HEK293 (cell line): ENCODE results near the gene GOLGA8T.
A peak's percentile ranks its signal among the peaks of the same experiment; 100 is the strongest.
"Not testable (repeated sequence)": the region's sequence is repeated elsewhere in the genome, so short reads cannot be mapped to it uniquely, and the experiment has no call there.

ENCODE experiments used
- CTCF ChIA-PET: fragments of 350-600 bp; formaldehyde crosslinking; extraction: SDS; loops from one replicate; lab custom pipeline; 2021; ENCODE audit warnings: antibody characterized with exemption; lab: Yijun Ruan, JAX
- POLR2A ChIA-PET: fragments of 300-600 bp; formaldehyde crosslinking; extraction: SDS; loops from one replicate; lab custom pipeline; 2020; ENCODE audit warnings: antibody characterized with exemption, inconsistent platforms; lab: Yijun Ruan, JAX
- H3K27ac ChIP-seq: fragments of 200-500 bp; sonication (Bioruptor generic); 2 replicates; pipeline ENCODE4 v1.5.1; 2014; ENCODE audit warnings: low read depth, low read length, control low read depth, inconsistent platforms; ENCODE audit errors: extremely low read depth
- H3K36me3 ChIP-seq, 2 experiments: fragments of 200-500 bp in 1 of 2; sonication (Bioruptor generic) in 1 of 2; 1 replicate in 1 of 2; 2 replicates in 1 of 2; pipeline ENCODE4 v1.5.1; 2014 to 2017; ENCODE audit warnings: inconsistent platforms in 2 of 2, low read length in 2 of 2; ENCODE audit not compliant: control insufficient read depth in 2 of 2, insufficient read depth in 1 of 2
- H3K4me1 ChIP-seq: fragments of 200-500 bp; sonication (Bioruptor generic); 2 replicates; pipeline ENCODE4 v1.5.1; 2014; ENCODE audit warnings: mild to moderate bottlenecking, low read length, inconsistent platforms; ENCODE audit not compliant: control insufficient read depth, insufficient read depth
- H3K4me3 ChIP-seq: 2 replicates; pipeline ENCODE4 v1.5.1; 2011; ENCODE audit warnings: low read depth, mild to moderate bottlenecking, control low read depth, low read length, moderate library complexity
- H3K9me3 ChIP-seq: fragments of 200-500 bp; sonication (Bioruptor generic); 2 replicates; pipeline ENCODE4 v1.5.1; 2014; ENCODE audit warnings: low read depth, low read length, inconsistent platforms; ENCODE audit not compliant: control insufficient read depth, insufficient read depth
- ZBTB26 ChIP-seq: fragments of 450-650 bp; formaldehyde crosslinking; optimal IDR thresholded peaks from 2 replicates; pipeline ENCODE3; 2016; ENCODE audit warnings: missing biosample characterization, mild to moderate bottlenecking, missing genetic modification characterization

Gene GOLGA8T

GRCh38 chr15:30134751-30135150, at the start of gene GOLGA8T:
GOLGA8T (plus strand) TSS chr15:30135051; CDS start chr15:30135149, 98 bp downstream.
- H3K4me1 ChIP-seq, H3K4me3 ChIP-seq, H3K9me3 ChIP-seq, POLR2A ChIA-PET, H3K36me3 ChIP-seq, CTCF ChIA-PET, H3K27ac ChIP-seq: not testable (repeated sequence)

GRCh38 chr15:30097827-30098226, 37.0 kb upstream of the GOLGA8T start:
- H3K36me3 ChIP-seq, H3K4me1 ChIP-seq, H3K4me3 ChIP-seq, H3K9me3 ChIP-seq, CTCF ChIA-PET, POLR2A ChIA-PET, H3K27ac ChIP-seq: not testable (repeated sequence)

GRCh38 chr15:30102890-30103289, 32.0 kb upstream of the GOLGA8T start:
- H3K9me3 ChIP-seq = not testable (repeated sequence)

GRCh38 chr15:30103941-30104507, 30.8 kb upstream of the GOLGA8T start:
- H3K4me3 ChIP-seq = peak overlapping the region; percentile 43
- POLR2A ChIA-PET, H3K36me3 ChIP-seq, H3K4me1 ChIP-seq, H3K9me3 ChIP-seq, H3K27ac ChIP-seq, CTCF ChIA-PET: not testable (repeated sequence)
- TF ChIP-seq ZBTB26 (tag by site-specific recombination) = peak; percentile 12

More at GRCh38 chr15:30102890-30103289, 32.0 kb upstream of the GOLGA8T start:
- H3K4me3 ChIP-seq, POLR2A ChIA-PET, H3K27ac ChIP-seq, CTCF ChIA-PET, H3K4me1 ChIP-seq, H3K36me3 ChIP-seq: not testable (repeated sequence)

- POLR2A ChIA-PET, CTCF ChIA-PET, H3K36me3 ChIP-seq: not testable (repeated sequence)
Measured at GRCh38 chr15:30110591-30110990, 24.3 kb upstream of the GOLGA8T start.

GRCh38 chr15:30130066-30130465, 4.8 kb upstream of the GOLGA8T start:
- H3K4me1 ChIP-seq, H3K4me3 ChIP-seq, H3K36me3 ChIP-seq, H3K27ac ChIP-seq, CTCF ChIA-PET, POLR2A ChIA-PET, H3K9me3 ChIP-seq: not testable (repeated sequence)

More at GRCh38 chr15:30110591-30110990, 24.3 kb upstream of the GOLGA8T start:
- not testable (repeated sequence) for H3K4me1 ChIP-seq, H3K4me3 ChIP-seq, H3K27ac ChIP-seq, H3K9me3 ChIP-seq

GRCh38 chr15:30143246-30143645, 8.4 kb downstream of the GOLGA8T start:
- H3K27ac ChIP-seq, H3K4me1 ChIP-seq, POLR2A ChIA-PET, CTCF ChIA-PET, H3K4me3 ChIP-seq, H3K36me3 ChIP-seq, H3K9me3 ChIP-seq: not testable (repeated sequence)

GRCh38 chr15:30149891-30150290, 15.0 kb downstream of the GOLGA8T start:
- H3K4me3 ChIP-seq, H3K9me3 ChIP-seq, CTCF ChIA-PET, H3K4me1 ChIP-seq, POLR2A ChIA-PET, H3K36me3 ChIP-seq, H3K27ac ChIP-seq: not testable (repeated sequence)

- H3K4me1 ChIP-seq, CTCF ChIA-PET, H3K9me3 ChIP-seq, H3K27ac ChIP-seq, H3K36me3 ChIP-seq, H3K4me3 ChIP-seq, POLR2A ChIA-PET: not testable (repeated sequence)
Measured at GRCh38 chr15:30162479-30163357, 27.9 kb downstream of the GOLGA8T start.

GRCh38 chr15:30163759-30164158, 28.9 kb downstream of the GOLGA8T start:
- CTCF ChIA-PET, H3K4me3 ChIP-seq, POLR2A ChIA-PET, H3K36me3 ChIP-seq, H3K27ac ChIP-seq, H3K9me3 ChIP-seq, H3K4me1 ChIP-seq: not testable (repeated sequence)
